Activated CD4-positive, alpha-beta T cell treated with anti-CD3 and anti-CD28 coated beads, Interleukin-2, Interleukin-6, amounts not matched to agents 100 ng/mL and 50 ng/mL, durations not matched to agents 16 hours and 8 hours (primary cell): ENCODE measurements around the gene SCYL1.
"Not testable (repeated sequence)": the region's sequence is repeated elsewhere in the genome, so short reads cannot be mapped to it uniquely, and the experiment has no call there.

Source experiments
- DNase-seq: peaks from one replicate; pipeline ENCODE4 v3.0.0-alpha.2; 2020

The SCYL1 gene

GRCh38 chr11:65506290-65506771 is 18.6 kb upstream of the SCYL1 start:
- no peak for DNase-seq

- DNase-seq: peak; percentile 67
These were observed 17.9 kb upstream of the SCYL1 start for GRCh38 chr11:65506772-65507505.

GRCh38 chr11:65512311-65512710 is 12.6 kb upstream of the SCYL1 start:
- not testable (repeated sequence) for DNase-seq

GRCh38 chr11:65516135-65516968 is 8.5 kb upstream of the SCYL1 start:
- DNase-seq: no peak

- not testable (repeated sequence) for DNase-seq
These were observed 5.8 kb upstream of the SCYL1 start for GRCh38 chr11:65518941-65519549.

- not testable (repeated sequence) for DNase-seq
These were observed 2.9 kb upstream of the SCYL1 start for GRCh38 chr11:65521777-65522521.

GRCh38 chr11:65522718-65523630 is 1.9 kb upstream of the SCYL1 start:
- not testable (repeated sequence) for DNase-seq

- not testable (repeated sequence) for DNase-seq
These were observed 1.3 kb upstream of the SCYL1 start for GRCh38 chr11:65523631-65523968.

- no peak for DNase-seq
These were observed 706 bp upstream of the SCYL1 start for GRCh38 chr11:65524014-65524740.

- no peak for DNase-seq
These were observed 930 bp downstream of the SCYL1 start for GRCh38 chr11:65525546-65526480.

- DNase-seq: no peak
These were observed 1.9 kb downstream of the SCYL1 start for GRCh38 chr11:65526744-65527143.

GRCh38 chr11:65528819-65529350 is 4.0 kb downstream of the SCYL1 start:
- DNase-seq: no peak

- no peak for DNase-seq
These were observed 4.7 kb downstream of the SCYL1 start for GRCh38 chr11:65529475-65530156.

- DNase-seq: peak; percentile 32
These were observed 5.2 kb downstream of the SCYL1 start for GRCh38 chr11:65530157-65530496.

GRCh38 chr11:65532388-65533064 is 7.6 kb downstream of the SCYL1 start:
- DNase-seq: no peak

GRCh38 chr11:65535102-65535501 is 10.2 kb downstream of the SCYL1 start:
- no peak for DNase-seq

- DNase-seq: no peak
These were observed 11.8 kb downstream of the SCYL1 start for GRCh38 chr11:65536412-65537295.

- no peak for DNase-seq
These were observed 12.4 kb downstream of the SCYL1 start for GRCh38 chr11:65537296-65537597.
